GM18867 (cell line): ENCODE data around the gene MARCHF7.

Experiments
- ATAC-seq: cut with Tn5 transposase; IDR thresholded peaks from one replicate; pipeline ENCODE4 v1.9.1; 2021; ENCODE audit warnings: mild to moderate bottlenecking, moderate library complexity; ENCODE audit not compliant: unreplicated experiment

MARCHF7 gene

DNA sequence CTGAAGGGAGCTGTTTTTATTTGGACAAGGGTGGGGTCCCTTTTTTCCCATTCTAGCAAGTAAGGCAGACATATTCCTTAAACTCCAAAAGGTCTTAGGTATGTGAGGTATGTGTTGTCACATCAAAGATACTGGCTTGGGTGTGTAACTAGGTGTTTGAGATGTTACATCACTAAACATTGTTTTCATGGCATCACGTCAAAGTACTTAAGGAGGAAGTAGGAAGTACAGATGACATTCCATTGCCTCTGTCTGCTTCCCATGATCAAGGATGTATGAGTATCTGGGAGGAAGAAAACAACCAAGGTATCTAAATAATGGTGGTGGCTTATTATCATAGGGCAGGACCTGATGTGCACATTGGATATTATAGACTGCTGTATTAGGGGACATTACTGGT, 46.4 kb downstream of the MARCHF7 start:
- no peak for ATAC-seq

DNA sequence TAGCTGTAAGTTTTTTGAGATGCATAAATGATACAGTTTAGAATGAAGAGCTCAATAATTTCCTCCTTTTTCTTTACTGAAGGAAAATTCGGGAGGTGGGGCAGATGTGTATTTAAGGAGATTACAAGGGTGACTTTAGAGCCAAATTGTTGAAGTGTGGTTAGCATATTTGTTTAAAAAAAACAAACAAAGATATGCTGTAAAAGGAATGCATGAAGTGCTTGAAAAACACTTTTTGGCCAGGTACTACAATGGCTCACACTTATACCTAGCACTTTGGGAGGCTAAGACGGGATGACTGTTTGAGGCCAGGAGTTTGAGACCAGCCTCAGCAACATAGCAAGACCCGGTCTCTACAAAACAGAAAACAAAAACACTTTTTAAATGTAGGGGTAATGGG, 47.3 kb downstream of the MARCHF7 start:
- no peak for ATAC-seq

DNA sequence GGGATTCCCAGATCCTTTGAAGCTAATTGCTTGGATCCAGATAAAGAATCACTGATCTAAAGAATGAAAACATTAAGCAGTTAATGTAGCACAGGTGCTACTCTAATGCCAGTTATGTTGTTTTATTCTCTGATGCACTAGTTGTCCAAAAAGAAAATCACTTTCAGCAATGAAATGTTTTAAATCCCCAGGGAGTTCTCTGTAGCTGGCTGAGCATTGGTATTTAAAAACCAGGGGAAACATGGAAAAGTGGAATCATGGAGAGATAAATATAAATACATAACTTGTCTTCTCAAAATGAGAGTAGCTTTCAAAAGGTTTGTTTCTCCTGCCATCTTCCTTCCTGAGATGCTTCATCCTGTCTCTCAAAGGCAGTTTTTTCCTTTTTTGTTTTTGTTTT, 48.0 kb downstream of the MARCHF7 start:
- no peak for ATAC-seq

DNA sequence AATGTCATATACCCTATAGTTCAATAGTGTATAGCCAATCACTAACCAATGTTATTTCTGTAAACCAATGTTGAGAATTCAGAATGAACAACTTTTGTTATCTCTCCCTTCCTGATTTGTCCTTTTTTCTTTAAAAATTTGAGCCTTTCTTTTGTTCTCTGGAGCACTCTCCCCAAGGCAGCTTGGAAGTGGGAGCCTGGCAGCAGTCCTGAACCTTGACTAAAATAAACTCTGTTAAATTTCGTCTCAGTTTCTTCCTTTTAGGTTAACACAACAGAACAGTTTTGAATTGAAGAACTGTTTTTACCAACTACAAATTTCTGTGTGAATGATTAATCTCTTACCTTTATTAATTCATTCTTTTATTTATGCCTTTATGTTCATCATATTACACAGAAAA, 49.8 kb downstream of the MARCHF7 start:
- no peak for ATAC-seq
